Measurements from ENCODE around the gene COL21A1.

The COL21A1 gene

DNA sequence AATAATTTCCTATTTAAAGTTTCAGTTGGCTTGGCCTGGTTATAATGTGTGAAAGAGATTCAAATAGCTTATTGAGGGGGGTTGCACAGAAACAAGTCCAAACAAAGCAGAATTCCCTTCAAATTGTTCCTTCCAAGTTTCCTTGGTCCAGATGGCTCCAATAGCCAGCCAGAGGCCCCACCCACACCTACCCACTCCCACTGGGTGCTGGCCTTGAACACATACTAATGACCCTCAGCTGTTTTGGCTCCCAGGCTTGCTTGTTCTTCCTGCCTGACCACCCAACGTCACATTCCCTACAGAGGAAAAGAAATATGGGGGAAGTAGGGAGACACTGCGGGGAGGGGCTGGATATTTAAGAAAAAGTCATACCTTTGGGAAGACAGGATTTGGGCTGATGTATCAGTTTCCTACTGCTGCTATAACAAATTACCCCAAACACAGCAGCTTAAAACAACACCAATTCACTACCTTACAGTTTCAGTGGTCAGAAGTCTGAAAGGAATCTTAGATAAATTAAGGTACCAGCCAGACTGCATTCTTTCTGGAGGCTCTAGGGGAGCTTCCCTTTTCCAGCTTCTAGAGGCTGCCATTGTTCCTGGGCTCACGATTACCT lies 95.7 kb downstream of the COL21A1 start:
- TF ChIP-seq, protein P1, sequence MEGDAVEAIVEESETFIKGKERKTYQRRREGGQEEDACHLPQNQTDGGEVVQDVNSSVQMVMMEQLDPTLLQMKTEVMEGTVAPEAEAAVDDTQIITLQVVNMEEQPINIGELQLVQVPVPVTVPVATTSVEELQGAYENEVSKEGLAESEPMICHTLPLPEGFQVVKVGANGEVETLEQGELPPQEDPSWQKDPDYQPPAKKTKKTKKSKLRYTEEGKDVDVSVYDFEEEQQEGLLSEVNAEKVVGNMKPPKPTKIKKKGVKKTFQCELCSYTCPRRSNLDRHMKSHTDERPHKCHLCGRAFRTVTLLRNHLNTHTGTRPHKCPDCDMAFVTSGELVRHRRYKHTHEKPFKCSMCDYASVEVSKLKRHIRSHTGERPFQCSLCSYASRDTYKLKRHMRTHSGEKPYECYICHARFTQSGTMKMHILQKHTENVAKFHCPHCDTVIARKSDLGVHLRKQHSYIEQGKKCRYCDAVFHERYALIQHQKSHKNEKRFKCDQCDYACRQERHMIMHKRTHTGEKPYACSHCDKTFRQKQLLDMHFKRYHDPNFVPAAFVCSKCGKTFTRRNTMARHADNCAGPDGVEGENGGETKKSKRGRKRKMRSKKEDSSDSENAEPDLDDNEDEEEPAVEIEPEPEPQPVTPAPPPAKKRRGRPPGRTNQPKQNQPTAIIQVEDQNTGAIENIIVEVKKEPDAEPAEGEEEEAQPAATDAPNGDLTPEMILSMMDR (IDR thresholded peaks at IDR 0.05; ENCODE audit: low read depth, low read length) = no peak
- H3K4me3 ChIP-seq (ENCODE audit: low read depth, low read length) = no peak overlapping the region

GRCh38 chr6:56148488-56149186 lies 98.7 kb downstream of the COL21A1 start:
- TF ChIP-seq, protein P1 (IDR thresholded peaks at IDR 0.05; ENCODE audit: low read depth, low read length) = no peak
- no peak overlapping the region for H3K4me3 ChIP-seq (ENCODE audit: low read depth, low read length)

DNA sequence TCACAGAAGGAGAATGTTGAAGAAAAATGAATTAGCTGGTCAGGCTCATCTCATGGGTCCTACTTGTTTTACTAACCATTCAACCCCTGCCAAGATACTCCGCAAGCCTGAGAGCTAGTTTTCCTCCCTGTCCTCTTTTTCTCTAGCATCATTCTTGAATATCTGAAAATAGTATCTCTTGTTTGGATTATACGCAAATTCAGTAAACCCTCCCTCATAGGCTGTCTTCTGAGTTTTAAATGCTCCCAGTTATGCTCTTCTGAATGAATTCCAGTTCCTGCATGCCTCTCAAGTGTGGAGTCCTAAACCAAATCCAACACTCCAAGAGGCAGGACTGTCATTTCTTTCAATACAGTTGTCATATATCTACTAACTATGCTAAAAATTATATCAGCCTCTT lies 99.6 kb downstream of the COL21A1 start:
- no peak overlapping the region for H3K4me3 ChIP-seq (ENCODE audit: low read depth, low read length)

DNA sequence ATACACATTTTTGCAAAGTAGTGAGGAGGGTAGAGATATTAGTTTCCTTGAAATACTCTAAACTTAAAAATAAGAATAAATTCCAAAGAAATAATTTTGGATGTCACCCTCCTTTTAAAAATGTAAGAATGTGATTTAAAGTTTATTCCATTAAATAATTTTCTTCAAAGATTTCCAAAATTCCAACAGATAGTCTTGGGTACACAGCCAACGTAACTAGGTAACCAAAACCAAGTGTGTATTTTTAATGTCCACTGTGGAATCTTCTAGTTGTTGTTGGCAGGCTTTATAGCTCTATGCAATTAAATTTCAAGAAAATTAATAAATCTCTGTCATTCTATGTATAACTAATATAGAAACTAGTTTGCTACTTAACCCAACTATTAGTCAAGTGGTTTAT lies 101.3 kb downstream of the COL21A1 start:
- TF ChIP-seq, protein P1 (IDR thresholded peaks at IDR 0.05; ENCODE audit: low read depth, low read length) = no peak
- H3K4me3 ChIP-seq (ENCODE audit: low read depth, low read length) = no peak overlapping the region

More for the DNA sequence above, 99.6 kb downstream of the COL21A1 start:
- TF ChIP-seq, protein P1 (IDR thresholded peaks at IDR 0.05; ENCODE audit: low read depth, low read length) = no peak

DNA sequence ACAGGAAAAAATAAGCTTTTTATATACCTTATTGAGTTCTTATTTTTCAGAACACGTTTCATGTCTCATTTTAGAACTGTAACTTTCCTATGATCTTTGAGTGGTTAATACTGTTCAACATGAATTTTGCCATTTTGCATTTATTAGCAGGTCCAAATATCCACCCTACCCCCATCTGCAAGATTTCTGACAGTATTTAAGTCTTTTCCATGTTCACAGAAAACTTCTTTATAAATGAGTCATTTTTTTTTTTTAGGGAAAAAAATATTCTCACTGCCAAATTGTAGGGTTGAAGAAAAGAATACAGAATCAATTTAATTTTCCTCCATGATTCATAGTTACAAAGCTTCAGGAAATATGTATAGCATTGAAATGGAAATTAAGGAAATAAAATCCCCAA lies 101.8 kb downstream of the COL21A1 start:
- H3K4me3 ChIP-seq (ENCODE audit: low read depth, low read length) = no peak overlapping the region
- TF ChIP-seq, protein P1 (IDR thresholded peaks at IDR 0.05; ENCODE audit: low read depth, low read length) = no peak

DNA sequence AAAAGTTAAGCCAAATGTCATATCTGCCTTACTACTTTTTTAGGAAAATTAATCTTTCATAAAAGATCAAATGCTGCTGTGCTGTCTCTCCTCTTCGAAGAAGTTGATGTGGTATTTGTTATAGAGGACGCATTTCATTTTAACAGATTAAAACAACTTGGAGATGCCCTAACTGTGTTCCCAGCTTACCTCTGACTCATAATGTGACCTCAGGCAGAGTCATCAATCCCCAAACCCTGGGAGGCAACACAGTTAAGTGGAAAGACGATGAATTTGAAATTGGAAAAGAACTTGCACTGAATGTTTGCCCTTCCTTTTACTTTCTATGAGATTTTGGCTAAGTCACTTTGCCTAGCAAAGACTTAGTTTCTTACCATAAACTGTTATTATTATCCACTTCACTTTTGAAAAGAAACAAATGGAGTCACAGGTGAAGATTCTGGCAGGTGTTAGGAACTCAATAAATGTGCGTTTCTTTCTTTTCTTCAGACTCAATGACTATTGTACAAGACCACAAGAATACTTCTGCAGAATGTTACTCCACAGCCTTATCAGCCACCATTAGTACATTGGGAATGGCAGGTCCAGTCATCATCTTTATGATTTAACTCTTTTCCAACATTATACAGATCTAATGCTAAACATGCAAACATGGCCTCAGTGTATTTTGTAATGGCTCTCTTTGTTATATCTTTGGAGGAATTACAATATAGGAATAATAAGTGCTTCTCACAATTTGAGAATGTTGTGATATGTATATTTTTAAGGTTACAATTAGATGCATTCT lies 102.6 kb downstream of the COL21A1 start:
- TF ChIP-seq, protein P1 (IDR thresholded peaks at IDR 0.05; ENCODE audit: low read depth, low read length) = no peak
- H3K4me3 ChIP-seq (ENCODE audit: low read depth, low read length) = no peak overlapping the region

DNA sequence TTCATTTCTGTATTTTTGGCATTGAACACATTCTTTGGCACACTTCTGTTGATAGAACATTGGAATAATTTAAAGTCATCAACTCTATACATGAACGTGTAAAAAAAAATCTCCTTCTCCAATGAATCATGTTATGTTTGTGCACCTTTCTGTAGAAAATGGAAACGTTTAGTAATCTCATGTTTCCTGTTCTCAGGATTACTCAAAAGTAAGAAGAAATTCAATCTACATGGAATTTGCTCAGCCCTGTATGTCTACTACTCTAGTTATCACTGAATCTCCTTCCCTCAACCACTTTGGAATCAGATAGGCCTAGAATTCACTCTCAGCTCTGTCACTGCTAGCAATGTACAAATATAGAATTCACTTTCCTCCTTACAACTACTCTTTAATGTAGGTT lies 103.6 kb downstream of the COL21A1 start:
- TF ChIP-seq, protein P1 (IDR thresholded peaks at IDR 0.05; ENCODE audit: low read depth, low read length) = no peak
- no peak overlapping the region for H3K4me3 ChIP-seq (ENCODE audit: low read depth, low read length)

Measured in WI38 (cell line).